Activated naive CD8-positive, alpha-beta T cell treated with anti-CD3 and anti-CD28 coated beads, Interleukin-2, amount 50 U/mL, for 24 hours (primary cell): ENCODE data around the gene PPP1R14B.

Experiments
- ATAC-seq: fragments of 150-1000 bp; cut with Tn5 transposase; one replicate; pipeline ENCODE4 v1.10.0; 2021
- DNase-seq: peaks from one replicate; pipeline ENCODE4 v3.0.0; 2021
- H3K27ac Mint-ChIP-seq: one replicate; pipeline ENCODE4 v1.8.0; 2021; ENCODE audit warnings: mild to moderate bottlenecking, mixed read lengths
- H3K27me3 Mint-ChIP-seq: one replicate; pipeline ENCODE4 v1.8.0; 2021; ENCODE audit warnings: mixed read lengths
- H3K36me3 Mint-ChIP-seq: one replicate; pipeline ENCODE4 v1.8.0; 2021; ENCODE audit warnings: low read depth, mixed read lengths
- H3K4me1 Mint-ChIP-seq: one replicate; pipeline ENCODE4 v1.8.0; 2021; ENCODE audit warnings: mixed read lengths
- H3K4me3 Mint-ChIP-seq: one replicate; pipeline ENCODE4 v1.8.0; 2021; ENCODE audit warnings: mild to moderate bottlenecking, moderate library complexity, mixed read lengths
- H3K9me3 Mint-ChIP-seq: one replicate; pipeline ENCODE4 v1.8.0; 2021; ENCODE audit warnings: mixed read lengths

Gene PPP1R14B

DNA sequence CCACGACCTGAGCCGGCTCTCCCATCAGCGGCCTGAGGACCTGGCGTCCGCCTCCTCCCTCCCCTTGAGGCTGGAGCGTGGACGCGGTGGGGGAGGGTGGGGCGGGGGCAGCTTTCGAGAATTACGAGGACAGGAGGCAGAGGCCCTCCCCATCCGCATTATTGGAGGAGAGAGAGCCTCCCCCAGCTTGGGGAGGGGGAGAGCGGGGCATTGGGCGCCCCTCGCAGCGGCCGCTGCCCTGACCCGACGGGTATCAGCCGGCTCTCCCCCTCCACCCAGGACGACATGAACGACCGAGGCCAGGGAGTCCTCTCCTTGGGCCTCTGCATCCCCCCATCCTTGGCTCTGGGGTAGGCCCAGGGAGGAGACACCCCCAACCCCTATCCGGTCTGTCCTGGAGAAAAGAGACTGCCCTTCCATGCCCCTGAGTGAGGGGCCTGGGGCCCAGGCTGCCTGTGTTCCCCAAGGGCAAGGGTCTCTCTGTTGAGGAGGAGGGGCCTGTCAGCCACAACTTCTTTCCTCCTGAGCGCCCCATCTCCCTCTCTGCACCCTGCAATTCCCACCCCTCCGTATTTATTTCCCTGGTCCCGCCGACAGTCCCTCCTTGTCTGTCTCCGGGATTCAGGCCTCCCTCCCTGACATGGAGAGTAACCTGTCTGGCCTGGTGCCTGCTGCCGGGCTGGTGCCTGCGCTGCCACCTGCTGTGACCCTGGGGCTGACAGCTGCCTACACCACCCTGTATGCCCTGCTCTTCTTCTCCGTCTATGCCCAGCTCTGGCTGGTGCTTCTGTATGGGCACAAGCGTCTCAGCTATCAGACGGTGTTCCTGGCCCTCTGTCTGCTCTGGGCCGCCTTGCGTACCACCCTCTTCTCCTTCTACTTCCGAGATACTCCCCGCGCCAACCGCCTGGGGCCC lies 39.4 kb upstream of the PPP1R14B start:
- peaks cover 9% of the 10 kb centered on the region for H3K27me3 Mint-ChIP-seq
- peak overlapping the region; percentile 83 for H3K4me3 Mint-ChIP-seq
- H3K27ac Mint-ChIP-seq, result peak overlapping the region; percentile 61
- DNase-seq (no peak), ATAC-seq (no peak)
- peaks cover 8% of the 10 kb centered on the region for H3K36me3 Mint-ChIP-seq
- H3K4me1 Mint-ChIP-seq, result peaks cover 21% of the 10 kb centered on the region
- no peaks in the 10 kb centered on the region for H3K9me3 Mint-ChIP-seq

DNA sequence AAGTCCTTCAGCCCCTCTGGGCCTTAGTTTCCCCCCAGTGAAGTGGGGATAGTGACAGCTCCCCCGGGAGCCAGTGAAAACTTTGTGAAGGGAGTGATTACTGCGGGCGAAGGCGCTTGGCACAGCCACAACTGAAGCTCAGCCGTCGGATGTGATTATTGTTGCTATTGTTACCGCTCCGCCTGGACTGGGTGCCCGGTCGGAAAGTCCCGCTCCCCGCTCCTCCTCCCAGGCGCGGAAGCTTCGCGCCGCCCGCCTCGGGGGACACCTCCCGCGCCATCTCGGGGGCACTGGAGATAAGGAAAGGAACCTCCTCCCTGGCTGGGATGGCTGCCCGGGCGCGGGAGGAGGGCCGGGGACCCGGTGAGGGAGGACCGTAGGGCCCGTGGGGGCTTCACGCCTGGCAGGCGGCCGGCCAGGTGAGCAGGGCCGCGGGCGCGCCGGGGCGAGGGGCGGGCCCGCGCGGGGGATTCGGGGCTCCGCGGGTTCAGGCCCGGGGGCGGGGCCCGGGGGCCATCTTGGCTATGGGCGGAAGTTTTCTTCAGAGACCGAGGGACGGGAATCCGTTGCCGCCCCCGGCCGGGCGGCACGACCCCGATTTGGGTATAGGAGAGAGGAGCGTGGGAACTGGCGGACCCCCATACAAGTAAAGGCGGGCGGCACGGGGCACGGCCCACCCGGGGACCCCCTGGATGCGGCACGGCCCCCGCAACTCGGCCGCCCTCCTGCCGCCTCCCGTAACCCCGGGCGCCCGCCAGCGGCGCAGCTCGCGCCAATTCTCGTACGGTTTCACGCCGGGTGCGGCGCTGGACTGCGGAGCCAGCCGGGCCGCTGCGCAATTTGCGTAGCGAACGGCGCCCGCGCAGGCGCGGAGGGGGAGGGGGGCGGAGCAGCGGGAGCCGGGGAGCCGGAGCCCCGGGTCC lies 38.5 kb upstream of the PPP1R14B start, which contains the start of gene GPR137:
Gene GPR137, plus strand, starts transcription at position 887 of the 923 bp plus-strand sequence. CDS start 677 bp downstream, outside the sequence.
- Mint-ChIP-seq H3K4me3 (peak within 1 kb of the TSS; percentile 83), H3K9me3 (no peaks in the 10 kb centered on the region), H3K27me3 (peaks cover 2% of the 10 kb centered on the region), H3K4me1 (peaks cover 17% of the 10 kb centered on the region), H3K36me3 (peaks cover 9% of the 10 kb centered on the region), H3K27ac (peak within 1 kb of the TSS; percentile 92)
- ATAC-seq, result peak; percentile 55
- DNase-seq, result peak; percentile 95

DNA sequence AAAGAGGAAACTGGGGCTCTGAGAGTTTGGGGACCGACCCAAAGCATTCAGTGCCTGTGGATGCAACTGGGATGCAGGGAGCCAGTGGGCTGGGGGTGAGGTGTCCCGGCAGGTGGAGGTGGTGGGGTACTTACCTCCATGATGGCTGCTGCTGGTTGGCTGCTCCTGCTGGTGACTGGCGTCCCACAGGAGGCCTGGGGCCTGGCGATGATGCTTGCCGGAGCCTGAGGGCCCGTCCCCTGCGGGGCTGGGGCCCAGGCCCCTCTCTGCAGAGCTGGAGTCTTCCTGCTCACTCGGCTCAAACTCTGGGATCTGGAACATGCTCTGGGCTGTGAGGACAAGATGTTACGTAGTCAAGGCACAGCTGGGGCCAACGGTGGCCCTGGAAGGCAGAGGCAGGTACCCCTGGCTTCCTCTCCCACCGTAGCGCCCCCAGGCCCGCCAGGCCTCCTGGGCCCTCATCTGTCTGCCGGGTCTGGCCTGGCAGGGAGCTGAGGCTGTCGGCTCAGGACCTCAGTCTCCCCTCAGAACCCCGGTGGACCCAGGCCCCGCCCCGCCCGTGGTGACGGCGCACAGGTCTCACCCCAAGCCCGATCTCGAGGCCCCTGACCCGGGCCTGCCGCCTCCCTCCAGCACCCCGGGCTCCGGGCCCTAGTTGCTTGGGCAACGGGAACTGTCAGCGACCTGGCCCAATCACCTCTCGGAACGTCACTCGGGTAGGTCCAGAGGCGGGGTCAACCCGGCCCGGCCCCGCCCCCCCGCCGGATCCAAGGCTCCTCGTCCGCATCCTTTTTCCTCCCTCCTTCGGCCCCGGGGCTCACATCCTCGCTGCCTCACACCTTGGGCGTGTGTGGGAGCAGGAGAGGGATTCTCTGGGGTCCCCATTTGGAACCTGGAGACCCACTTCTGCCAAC lies 37.6 kb upstream of the PPP1R14B start, which contains the start of gene BAD:
Gene BAD, minus strand, starts transcription at position 618 of the 914 bp plus-strand sequence. Its CDS starts 297 bp downstream, at position 321.
- H3K36me3 Mint-ChIP-seq, result peaks cover 9% of the 10 kb centered on the region
- DNase-seq (peak; percentile 93), ATAC-seq (peak; percentile 93)
- H3K4me3 Mint-ChIP-seq, result peak within 1 kb of the TSS; percentile 83
- peaks cover 17% of the 10 kb centered on the region for H3K4me1 Mint-ChIP-seq
- no peaks in the 10 kb centered on the region for H3K9me3 Mint-ChIP-seq
- H3K27ac Mint-ChIP-seq, result peak within 1 kb of the TSS; percentile 92
- no peaks in the 10 kb centered on the region for H3K27me3 Mint-ChIP-seq

DNA sequence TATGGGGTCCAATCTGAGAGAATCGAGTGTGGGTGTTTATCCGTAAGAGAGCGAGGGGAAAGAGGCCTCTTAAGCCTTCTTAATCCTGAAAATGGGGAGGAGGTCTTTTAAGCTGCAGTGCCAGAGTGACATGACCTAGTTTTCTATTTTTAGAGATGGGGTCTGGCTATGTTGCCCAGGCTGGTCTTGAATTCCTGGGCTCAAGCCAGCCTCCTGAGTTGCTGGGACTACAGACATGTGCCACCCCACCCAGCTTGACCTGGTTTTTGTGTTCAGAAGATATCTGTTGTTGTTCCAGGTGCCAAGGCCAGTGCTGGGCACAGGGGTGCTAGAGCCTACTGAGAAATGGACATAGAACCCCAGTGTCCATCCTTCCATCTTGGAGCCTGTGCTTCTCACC lies 36.3 kb upstream of the PPP1R14B start:
- Mint-ChIP-seq H3K4me3 (peak overlapping the region; percentile 25), H3K4me1 (peaks cover 17% of the 10 kb centered on the region), H3K27ac (no peak overlapping the region), H3K36me3 (peaks cover 9% of the 10 kb centered on the region), H3K9me3 (no peaks in the 10 kb centered on the region), H3K27me3 (no peaks in the 10 kb centered on the region)
- ATAC-seq (no peak), DNase-seq (no peak)

DNA sequence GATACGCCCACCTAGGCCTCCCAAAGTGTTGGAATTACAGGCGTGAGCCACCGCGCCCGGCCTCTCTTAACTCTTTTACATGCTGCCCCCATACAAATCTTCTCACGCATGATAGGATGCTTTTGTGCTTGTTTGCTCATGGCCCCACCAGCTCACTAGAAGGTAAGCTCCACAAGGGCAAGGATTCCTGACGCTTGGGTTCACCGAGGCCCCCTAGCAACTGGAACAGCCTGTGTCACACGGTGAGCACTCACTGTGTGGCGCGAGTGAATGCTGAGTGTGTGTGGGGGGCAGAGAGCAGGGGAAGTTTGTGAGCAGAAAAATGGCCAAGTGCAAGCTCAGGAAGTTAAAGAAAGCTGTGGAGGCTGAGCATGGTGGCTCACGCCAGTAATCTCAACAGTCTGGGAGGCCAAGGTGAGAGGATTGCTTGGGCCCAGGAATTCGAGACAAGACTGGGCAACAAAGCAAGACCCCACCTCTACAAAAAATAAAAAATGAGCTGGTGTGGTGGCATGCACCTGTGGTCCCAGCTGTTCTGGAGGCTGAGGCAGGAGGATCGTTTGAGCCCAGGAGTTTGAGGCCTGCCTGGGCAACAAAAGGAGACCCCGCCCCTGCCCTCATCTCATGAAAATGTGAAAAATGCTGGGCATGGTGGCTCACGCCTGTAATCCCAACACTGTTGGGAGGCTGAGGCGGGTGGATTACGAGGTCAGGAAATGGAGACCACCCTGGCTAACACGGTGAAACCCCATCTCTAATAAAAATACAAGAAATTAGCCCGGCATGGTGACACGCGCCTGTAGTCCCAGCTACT lies 35.4 kb upstream of the PPP1R14B start:
- no peak for ATAC-seq
- Mint-ChIP-seq H3K4me1 (peaks cover 17% of the 10 kb centered on the region), H3K36me3 (peaks cover 9% of the 10 kb centered on the region), H3K4me3 (no peak overlapping the region), H3K27ac (peak overlapping the region; percentile 65), H3K27me3 (no peaks in the 10 kb centered on the region), H3K9me3 (no peaks in the 10 kb centered on the region)
- no peak for DNase-seq

DNA sequence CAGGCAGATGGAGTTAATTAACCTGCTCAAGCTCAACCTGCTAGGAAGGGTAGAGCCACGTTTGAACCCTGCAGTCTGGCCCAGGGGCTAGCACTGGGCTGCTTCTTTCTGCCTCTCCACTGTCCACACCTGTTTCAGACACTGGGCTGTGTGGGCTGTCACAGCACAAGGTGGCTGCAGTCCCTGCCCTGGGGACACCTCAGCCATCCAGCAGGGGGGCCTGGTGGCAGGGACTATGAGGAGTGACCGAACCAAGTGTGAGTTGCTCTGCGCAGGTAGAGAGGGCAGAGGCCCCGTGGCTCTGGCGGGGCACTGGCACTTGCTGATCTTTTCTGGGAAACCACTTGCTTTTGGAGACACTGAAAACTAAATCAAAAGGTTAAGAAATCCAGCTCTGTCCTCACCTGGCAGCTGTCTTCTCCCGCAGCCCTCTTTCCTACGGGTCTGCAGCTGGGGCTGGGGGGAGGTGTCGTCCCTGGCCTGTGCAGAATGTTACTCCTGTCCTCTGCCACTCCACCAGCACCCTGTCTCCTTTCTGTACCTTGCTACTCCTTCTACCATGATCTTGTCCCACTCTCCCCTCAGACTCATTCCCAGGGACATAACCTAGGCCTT lies 31.9 kb upstream of the PPP1R14B start:
- Mint-ChIP-seq H3K27me3 (no peaks in the 10 kb centered on the region), H3K36me3 (peaks cover 9% of the 10 kb centered on the region), H3K4me1 (peaks cover 4% of the 10 kb centered on the region), H3K4me3 (no peak overlapping the region), H3K9me3 (no peaks in the 10 kb centered on the region), H3K27ac (no peak overlapping the region)
- DNase-seq (no peak), ATAC-seq (no peak)

DNA sequence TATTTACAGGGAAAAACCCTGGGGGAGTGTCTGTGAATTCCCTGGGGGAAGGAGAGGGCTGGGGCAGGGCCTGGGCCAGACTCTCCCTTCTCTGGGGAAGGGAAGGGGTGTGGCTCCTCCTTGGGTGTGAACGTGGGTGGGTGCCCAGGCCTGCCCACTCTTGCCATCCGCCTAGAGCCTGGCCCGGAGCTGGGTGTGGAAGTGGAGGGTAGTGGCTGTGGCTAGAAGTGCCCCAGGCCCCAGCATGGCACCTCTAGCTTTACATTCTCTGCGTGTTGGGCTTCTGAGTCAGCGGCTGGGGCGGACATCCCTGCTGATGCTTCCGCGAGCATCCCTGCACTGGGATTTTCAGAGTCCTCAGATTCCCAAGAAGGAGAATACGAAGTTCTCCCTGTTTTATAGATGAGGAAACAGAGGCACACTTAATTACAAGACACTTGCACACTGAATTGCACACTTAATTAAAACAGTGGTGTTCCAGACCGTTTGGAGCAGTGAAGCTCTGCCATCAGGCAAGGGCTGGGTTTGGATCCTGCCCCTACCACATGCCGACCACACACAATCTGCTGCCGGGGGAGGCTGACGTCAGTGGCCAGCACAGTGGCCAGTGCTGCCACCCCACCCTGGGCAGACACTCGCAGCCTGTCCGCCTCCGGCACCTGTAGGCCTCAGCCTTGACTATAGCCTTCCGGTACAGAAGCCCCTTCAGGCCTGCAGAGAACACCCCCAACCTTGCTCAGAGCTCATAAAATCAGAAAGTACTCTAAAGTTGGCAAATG lies 30.1 kb upstream of the PPP1R14B start:
- peaks cover 6% of the 10 kb centered on the region for H3K4me1 Mint-ChIP-seq
- DNase-seq (no peak), ATAC-seq (no peak)
- no peaks in the 10 kb centered on the region for H3K9me3 Mint-ChIP-seq
- no peak overlapping the region for H3K4me3 Mint-ChIP-seq
- peaks cover 4% of the 10 kb centered on the region for H3K36me3 Mint-ChIP-seq
- no peaks in the 10 kb centered on the region for H3K27me3 Mint-ChIP-seq
- no peak overlapping the region for H3K27ac Mint-ChIP-seq

DNA sequence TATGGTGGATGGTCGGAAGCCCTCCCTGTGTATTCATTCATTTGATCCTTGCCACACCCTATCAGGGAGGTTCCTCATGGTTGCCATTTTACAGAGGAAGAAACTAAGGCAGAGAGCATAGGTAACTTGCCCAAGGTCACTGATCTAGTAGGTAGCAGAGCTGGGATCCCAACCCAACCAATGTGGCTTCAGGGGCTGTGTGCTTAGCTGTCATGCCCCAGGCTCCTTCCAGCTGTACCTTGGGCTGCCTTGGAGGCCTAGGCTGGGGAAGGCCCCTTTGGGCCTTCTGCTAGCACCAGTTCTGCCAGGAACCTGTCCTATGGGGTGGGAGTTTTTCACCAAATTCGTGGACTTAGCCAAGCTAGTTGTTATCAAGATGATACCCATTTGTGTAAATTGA lies 29.1 kb upstream of the PPP1R14B start:
- DNase-seq, result no peak
- peaks cover 8% of the 10 kb centered on the region for H3K4me1 Mint-ChIP-seq
- H3K9me3 Mint-ChIP-seq, result no peaks in the 10 kb centered on the region
- no peak for ATAC-seq
- H3K27ac Mint-ChIP-seq, result no peak overlapping the region
- H3K36me3 Mint-ChIP-seq, result no peaks in the 10 kb centered on the region
- H3K4me3 Mint-ChIP-seq, result no peak overlapping the region
- H3K27me3 Mint-ChIP-seq, result no peaks in the 10 kb centered on the region

DNA sequence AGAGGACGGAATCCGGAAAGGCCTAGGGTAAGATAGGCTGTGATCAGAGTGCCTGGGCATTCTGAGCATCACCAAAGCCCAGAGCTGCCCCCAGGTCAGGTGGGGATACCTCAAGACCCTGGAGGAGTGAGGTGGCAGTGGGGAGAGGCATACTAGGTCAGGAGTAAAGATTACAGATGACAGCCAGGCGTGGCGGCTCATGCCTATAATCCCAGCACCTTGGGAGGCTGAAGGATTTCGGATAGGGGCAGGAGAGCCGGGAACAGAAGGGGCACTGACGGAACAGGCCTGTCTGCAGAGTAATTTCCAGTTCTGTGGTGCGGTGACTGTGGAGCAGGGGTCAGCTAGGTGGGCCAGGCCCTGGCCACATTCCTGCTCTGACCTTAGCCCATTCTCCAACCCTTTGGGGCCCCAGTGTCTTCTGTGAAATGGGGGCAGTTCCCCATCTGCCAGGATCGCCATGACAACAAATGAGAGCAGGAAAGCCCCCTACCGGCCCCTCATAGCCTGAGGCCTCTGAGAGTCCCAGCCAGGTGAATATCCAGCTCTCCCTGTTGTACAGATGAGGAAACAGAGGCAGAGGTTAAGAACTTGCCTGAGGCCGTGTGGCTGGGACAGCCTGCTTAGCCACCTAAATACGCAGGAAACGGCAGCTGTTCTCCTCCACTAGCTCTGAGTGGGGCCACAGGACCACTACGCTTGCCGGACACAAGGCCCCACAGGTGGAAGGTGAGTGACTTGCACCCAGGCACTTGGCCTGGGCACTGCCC lies 28.5 kb upstream of the PPP1R14B start:
- Mint-ChIP-seq H3K4me1 (peaks cover 10% of the 10 kb centered on the region), H3K36me3 (peaks cover 2% of the 10 kb centered on the region), H3K4me3 (no peak overlapping the region), H3K27me3 (no peaks in the 10 kb centered on the region), H3K9me3 (no peaks in the 10 kb centered on the region), H3K27ac (no peak overlapping the region)
- DNase-seq (no peak), ATAC-seq (no peak)

DNA sequence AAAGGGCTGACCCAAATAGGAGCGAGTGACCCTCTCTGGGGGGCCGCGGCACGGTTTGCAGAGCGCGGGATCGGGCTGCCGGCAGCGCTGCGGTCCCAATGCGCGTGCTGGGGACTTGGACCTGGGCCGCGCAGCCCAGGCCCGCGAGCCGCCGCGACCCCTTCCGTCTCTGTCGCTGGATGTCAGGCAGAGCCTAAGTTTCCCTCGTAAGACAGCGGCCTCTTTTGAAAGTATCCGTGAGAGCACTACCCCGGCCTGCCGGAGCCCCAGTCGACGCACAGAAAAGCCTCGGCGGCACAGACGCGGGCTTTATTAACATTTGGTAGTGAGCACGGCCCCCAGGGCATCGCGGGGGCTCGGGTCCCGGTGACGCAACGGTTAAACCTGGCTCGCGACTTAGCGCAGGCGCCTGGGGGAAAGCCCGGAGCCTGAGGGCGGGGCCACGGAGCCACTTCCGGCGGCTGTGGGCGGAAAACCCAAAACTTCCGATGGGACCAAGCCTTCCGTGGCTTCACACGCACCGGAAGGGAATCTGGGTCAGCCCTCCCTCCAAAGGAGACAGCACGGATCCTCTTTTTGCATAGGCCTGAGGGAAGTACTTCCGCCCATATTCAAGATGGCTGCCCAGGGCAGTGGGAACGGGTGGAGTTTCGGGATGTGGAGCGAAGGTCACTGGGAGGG lies 22.9 kb upstream of the PPP1R14B start:
- no peaks in the 10 kb centered on the region for H3K27me3 Mint-ChIP-seq
- ATAC-seq, result peak; percentile 86

DNA sequence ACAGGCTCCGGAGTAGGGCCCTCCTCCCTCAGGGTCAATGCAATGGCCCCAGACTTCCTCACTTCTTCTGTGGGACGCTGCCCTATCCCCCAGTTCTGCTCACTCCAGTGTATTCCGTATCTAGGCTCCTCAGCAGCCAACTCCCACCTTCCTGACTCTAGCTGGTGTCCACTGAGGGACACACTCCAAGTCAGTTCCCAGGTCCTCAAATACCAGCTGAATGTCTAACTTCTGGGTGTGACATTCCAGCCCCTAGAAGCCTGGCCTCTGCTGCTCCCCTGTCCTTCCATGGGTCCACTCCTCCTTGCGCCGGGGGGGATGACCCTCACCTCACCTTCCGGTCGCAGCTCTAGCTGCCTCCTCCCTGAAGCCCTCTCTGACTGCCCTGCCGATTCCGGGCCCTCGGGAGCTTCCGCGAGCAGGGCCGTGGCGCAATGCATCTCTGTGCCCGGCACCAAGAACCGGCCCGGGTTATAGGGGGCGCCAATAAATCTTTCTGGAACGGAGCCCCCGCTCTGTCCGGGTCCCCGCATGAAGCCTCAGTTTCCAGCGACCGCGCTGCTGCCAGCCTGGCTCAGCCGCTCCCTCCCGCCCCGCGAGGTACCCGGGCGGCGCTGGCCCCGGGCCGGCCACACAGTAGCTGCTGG lies 22.3 kb upstream of the PPP1R14B start:
- Mint-ChIP-seq H3K4me3 (peak overlapping the region; percentile 98), H3K36me3 (peaks cover 9% of the 10 kb centered on the region), H3K4me1 (peaks cover 28% of the 10 kb centered on the region), H3K9me3 (no peaks in the 10 kb centered on the region), H3K27me3 (no peaks in the 10 kb centered on the region), H3K27ac (peak overlapping the region; percentile 91)
- DNase-seq, result peak; percentile 60
- ATAC-seq, result peak; percentile 9

More for the DNA sequence above, 22.9 kb upstream of the PPP1R14B start:
- Mint-ChIP-seq H3K36me3 (peaks cover 9% of the 10 kb centered on the region), H3K4me3 (peak overlapping the region; percentile 98), H3K27ac (peak overlapping the region; percentile 96), H3K9me3 (no peaks in the 10 kb centered on the region), H3K4me1 (peaks cover 28% of the 10 kb centered on the region)
- peak; percentile 99 for DNase-seq
